CD1c-positive myeloid dendritic cell (primary cell): ENCODE data around the gene RNF213.

Source experiments
- DNase-seq: peaks from one replicate; pipeline ENCODE4 v3.0.0-alpha.2; 2016; ENCODE audit errors: extremely low spot score

RNF213 gene

DNA sequence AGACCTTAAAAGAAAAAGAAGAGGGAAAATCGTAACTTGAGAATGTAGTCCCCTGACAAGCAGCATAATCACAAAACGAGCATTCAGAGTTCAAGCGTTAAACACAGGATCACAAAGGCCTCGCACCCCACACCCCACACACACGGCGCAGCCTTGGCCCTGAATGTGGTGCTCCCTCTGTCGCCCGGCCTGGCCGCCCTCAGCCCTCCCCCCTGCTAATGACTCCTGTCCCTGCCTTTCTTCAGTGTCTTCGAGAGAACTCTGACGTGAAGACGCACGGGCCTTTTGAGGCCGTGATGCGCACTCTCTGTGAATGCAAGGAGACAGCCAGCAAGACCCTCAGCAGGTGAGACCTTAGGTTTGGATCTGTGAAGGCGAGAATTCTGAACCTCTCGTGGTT is 106.9 kb downstream of the RNF213 start:
- DNase-seq = no peak

DNA sequence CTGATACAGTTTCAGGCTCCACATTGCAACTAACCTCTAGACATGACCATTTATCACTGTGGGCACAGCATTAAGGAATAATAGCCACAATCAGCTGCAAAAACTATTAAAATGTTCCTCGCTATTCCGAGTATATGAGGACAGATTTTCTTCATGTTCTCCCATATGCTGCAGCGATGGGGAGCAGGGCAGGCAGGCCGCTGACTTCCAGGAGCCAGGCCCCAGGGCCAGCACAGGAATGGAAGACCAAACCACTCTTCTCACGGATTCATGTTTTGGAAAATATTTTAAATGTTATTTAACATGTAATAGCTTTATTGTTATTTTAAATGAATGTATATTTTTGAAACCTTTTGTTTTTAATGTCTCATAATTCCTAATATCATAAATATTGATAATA is 110.5 kb downstream of the RNF213 start:
- no peak for DNase-seq

- DNase-seq = no peak
Measured at GRCh38 chr17:80372456-80372855, 111.8 kb downstream of the RNF213 start.

DNA sequence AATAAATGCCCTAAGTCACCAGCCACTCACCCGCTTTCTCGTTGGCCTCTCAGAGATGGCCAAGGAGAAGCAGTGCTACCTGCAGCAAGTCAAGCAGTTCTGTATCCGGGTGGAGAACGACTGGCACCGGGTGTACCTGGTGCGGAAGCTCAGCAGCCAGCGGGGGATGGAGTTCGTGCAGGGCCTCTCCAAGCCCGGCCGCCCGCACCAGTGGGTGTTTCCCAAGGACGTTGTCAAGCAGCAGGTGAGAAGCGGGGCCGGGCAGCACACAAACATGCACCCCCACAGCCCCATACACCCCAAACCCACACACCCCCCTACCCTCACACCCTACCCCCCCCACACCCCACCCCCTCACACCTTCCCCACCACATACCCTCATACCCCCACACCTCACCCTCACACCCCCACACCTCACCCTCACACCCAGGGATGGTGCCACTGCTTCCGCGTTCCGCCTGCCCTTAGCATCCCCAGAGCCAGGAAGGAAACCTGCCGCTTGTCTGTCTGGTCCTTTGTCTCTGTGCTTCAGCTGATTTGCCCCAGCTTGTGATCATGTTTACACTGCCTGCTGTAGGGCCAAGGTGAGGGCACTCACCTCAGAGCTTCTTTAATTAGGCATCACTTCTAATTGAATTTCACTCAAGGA is 112.4 kb downstream of the RNF213 start:
- DNase-seq = no peak

DNA sequence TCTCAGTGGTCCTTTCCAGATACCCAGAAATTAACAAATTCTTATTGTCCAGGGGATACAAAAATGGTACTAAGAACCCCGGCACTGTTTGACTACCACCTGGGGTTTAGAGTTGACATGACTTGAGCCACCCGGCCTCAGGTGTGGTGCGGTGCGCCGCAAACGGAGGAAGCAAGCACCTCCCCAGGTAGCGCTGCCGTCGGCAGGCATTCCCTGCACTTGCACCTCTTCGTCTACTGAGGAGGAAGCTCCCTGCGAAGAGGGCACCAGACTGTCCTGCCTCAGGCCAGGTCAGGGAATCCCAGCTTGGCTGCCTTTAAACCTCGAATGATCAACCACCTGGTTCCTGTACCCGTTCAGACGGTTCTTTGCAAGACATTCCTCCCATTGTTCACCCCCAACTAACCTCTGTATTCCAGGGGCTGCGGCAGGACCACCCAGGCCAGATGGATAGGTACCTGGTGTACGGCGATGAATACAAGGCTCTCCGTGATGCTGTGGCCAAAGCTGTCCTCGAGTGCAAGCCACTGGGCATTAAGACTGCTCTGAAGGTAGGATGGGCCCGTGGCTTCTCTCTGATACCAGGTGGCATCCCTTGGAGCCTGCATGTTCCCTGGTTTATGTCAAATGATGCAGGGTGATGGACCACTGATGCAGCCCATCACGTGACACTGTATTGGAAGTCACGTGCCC is 113.5 kb downstream of the RNF213 start:
- DNase-seq = no peak

GRCh38 chr17:80374732-80375585 is 114.3 kb downstream of the RNF213 start:
- peak; percentile 46 for DNase-seq

DNA sequence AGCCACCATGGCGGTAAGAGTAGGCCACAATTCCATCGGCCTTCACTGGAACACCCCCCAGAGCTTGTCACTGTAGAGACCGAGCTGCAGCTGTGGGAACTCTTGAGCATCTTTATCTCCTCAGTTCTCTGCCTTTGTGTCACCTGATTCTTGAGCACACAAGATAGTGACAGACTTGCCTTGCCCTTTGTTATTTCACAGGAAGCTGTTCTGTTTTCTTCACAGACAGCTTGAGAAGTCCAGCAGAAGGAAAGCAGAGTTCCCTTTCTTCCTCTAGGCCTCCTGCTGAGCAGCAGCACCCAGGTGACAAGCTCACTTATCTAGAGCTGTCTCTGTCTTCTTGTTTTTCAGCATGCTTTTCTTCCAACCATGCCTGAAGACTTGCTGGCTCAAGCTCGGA is 115.9 kb downstream of the RNF213 start:
- no peak for DNase-seq

DNA sequence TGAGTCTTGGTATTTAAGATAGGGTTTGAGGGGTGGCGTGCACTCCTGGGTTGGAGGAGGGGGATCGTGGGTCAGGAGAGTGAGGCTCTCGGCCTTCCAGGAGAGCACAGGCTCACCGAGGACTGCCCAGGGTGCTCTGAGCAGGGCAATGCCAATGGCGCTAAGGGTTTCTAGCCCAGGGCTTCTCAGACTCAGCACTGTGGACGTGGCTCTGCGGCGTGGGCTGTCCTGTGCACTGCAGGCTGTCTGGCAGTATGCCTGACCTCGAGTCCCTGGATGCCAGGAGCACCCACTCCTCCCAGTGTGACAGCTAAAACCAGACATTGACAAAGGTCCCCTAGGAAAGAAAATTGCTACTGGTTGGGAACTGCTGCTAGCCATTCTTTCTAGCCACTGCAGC is 117.1 kb downstream of the RNF213 start:
- DNase-seq = no peak

- DNase-seq = no peak
Measured at GRCh38 chr17:80379348-80379747, 118.7 kb downstream of the RNF213 start.

DNA sequence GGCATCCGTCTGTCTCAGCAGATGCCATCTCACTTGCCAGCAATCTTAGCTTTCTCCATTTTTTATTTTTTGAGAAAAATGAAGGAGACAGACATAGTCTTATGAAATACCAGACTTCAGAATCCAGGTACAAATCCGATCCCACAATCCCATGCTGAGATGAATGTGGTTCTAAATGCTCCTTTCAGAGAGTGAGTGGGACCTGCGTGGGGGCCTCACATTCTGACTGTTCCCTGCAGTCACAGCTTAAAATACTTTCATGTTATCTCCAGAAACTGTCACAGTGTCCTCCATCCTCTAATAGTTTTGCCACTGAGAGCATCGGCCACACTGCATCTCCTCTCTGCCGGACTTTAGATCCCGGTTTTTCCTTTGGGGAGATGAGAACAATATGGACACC is 119.4 kb downstream of the RNF213 start:
- DNase-seq = no peak

- no peak for DNase-seq
Measured at GRCh38 chr17:80380555-80381002, 119.9 kb downstream of the RNF213 start.

DNA sequence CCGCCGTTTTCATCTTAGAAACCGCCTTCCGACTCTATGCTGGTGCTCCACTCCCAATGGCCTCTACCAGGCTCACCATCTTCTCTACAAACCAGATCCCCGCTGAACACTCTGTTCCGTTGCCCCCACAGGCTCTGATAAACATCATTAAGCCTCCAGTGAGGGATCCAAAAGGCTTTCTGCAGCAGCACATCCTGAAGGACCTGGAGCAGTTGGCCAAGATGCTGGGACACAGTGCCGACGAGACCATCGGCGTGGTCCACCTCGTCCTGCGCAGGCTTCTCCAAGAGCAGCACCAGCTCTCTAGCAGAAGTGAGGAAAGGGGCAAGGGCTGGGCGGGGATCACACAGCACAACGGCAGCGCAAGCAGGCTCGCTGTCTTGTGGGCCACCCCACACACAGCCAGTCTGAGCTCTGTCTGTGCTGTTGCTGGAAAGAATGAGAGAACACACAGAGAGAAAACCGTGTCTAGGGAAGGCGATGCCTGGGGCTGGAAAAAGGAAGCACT is 120.8 kb downstream of the RNF213 start:
- DNase-seq = no peak

DNA sequence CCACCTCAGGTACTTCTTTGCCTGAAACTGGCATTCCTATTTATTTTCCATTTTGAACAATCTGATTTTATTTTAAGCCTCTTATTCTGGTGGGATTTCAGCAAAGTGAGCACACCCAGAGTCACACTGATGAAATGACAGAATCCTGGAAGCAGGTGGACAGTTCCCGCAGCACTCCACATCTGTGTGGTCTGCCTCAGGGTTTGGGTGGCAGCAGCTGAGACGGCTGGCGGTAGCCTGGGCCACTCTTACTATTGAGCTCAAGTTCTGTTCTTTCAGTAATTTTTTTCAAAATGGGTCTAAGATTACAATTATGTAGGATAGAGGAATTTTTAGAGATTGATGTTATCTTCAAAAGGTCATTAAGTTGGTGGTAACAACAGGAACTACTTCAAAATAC is 121.8 kb downstream of the RNF213 start:
- DNase-seq = no peak

DNA sequence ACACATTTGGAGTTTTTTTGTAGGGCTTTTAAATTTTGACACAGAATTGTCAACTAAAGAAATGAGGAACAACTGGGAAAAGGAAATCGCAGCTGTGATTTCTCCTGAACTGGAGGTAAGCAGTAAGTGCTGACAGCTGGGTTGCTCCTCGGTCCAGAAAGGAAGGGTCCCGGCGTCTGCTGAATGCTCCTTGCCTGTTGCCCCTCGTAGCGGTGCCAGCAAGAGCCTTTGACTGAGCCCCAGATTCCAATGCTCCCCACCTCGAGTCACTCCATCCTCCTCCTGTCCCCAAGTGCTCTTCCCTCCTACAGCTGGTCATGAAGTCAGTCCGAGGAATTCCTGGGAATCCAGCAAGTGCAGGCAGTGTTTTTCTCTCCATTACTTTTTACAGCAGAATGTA is 122.3 kb downstream of the RNF213 start:
- DNase-seq = no peak

DNA sequence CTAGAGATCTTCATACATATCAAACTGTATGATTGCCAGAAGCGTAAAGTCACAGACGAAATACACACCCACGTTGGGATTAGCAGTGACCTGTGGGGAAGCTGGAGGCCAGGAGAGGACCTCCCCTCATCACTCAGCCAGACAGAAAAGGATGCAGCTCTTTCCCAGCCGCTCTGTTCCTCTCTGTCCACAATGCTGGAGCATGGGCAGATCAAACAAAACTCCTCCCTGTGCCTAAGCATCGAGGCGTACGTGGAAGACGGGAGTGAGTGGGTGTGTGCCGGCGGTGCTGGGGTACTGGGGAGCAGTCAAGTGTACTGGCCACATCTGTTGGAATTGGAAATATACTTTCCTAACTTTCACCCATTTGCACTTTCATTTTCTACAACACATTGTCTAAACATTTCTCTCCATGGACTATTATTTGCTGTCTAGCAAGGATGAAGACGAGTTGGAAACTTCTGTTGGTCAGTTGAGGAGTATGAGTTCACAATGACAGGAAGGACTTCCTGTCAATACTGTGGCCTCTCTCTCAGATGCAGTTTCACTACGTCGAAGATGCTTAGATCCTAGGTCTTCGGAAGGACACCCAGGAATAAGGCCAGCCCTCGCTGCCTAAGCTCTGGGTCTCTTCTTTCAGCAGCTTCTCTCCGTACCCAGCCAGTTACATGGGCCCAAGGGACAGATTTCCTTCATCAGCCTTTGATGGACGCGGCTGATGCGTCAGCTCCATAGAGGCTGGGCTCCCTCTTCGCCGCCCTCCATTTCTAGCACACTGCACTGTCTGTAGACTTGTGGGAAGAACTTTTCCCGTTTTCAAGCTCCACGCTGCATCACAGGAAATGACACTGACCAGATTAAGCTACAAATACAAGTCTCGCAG is 123.7 kb downstream of the RNF213 start:
- DNase-seq = no peak

DNA sequence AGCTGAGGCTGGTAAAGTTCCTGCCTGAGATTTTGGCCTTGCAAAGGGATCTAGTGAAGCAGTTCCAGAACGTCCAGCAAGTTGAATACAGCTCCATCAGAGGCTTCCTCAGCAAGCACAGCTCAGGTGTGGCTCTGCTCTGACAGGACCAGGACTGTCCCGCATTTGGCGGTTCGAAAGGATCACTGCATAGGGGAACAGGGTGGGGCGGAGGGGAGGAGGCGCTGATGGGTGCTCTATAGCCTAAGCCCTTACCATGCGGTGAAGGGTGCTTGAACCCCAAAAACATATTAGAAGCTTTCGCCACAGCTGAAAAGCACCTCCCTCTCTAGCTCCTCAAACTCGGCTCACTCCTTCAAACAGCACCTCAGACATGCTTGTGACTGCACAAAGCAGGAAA is 124.4 kb downstream of the RNF213 start:
- no peak for DNase-seq

GRCh38 chr17:80386341-80386740 is 125.7 kb downstream of the RNF213 start:
- DNase-seq = no peak

DNA sequence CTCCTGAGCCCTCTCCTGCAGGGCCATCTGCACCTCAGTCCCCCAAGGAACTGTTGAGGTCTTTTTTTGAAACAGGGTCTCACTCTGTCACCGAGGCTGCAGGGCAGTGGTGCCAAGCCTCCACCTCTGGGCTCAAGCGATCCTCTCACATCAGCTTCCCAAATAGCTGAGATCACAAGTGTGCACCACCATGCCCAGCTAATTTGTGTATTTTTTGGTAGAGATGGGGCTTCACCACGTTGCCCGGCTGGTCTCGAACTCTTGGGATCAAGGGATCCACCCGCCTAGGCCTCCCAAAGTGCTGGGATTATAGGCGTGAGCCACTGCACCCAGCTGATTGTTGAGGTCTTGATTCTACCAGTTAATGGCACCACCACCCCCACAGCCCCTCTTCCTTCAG is 126.4 kb downstream of the RNF213 start:
- DNase-seq = no peak

GRCh38 chr17:80388175-80388574 is 127.5 kb downstream of the RNF213 start:
- DNase-seq = no peak

DNA sequence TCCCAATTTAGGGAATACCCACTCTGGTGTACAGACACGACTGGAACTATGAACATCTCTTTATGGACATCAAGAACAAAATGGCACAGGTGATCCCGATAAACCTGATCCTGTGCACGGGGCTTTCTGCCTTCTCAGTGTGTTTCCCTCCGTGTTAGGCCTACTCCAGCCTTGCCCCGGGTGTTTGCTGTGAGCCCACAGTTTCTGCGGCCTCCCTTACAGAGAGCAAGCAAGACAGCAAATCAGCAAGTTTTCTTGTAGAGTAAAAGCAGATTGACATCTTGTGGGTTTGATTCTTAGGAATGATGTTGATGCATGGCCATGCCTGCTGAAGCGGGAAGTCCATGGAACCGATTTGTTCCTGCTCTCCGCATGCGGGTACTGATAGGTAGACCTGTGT is 127.9 kb downstream of the RNF213 start:
- DNase-seq = no peak
